ENCODE data around the gene ELK3.

The ELK3 gene

DNA sequence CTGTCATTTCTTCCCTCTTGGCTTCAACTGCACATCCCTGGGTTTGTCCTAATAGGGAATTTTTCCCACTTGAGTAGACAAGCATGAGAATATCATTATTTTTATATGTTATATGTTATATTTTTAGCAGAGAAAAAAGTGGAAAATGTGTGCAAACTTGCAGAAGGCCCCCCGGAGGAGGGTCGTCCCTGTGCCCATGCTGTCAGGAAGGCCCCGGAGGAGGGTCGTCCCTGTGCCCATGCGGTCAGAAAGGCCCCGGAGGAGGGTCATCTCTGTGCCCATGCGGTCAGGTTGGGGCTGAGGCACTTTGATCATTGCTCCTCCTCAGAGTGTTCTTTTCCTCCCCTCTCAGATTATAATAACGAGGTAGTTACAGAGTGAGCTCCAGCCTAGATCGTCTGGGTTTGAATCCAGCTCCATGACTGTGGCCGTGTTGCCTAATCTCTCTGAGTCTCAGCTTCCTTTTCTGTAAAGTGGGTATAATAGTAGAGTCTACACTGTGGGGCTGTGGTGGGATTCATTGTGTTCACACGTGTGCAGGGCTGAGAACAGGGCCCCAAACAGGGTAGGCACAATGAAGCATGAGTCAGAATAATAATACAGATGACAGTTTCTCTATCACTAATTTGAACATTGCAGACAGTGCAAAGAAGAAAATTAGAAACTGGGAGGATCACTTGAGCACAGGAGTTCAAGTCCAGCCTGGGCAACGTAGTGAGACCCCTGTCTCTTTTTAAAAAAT, 33.4 kb downstream of the ELK3 start:
- H3K9me3 ChIP-seq (ENCODE audit: control insufficient read depth, insufficient read depth, low read depth, low read length), result no peaks in the 10 kb centered on the region
- ChIA-PET POLR2A (no interaction called here), CTCF (interaction anchor here (0.6 kb wide), 1 partner anchor 13 kb away, joined by 5 read pairs; no protein-coding TSS in a partner anchor)
- H3K36me3 ChIP-seq (ENCODE audit: control insufficient read depth in 2 of 2, insufficient read depth in 1 of 2, low read length in 2 of 2), result peaks cover 0 to 11% of the 10 kb centered on the region in 2 experiments; a peak in 1 of 3 replicates
- TF ChIP-seq ZNF596 (tag by site-specific recombination; IDR thresholded peaks at IDR 0.05), result no peak
- TF ChIP-seq ZNF510 (tag by site-specific recombination; IDR thresholded peaks at IDR 0.05; ENCODE audit: insufficient replicate concordance), result no peak
- no peak for TF ChIP-seq ZNF791 (tag by site-specific recombination; IDR thresholded peaks at IDR 0.05)
- TF ChIP-seq ZNF560 (tag by site-specific recombination; IDR thresholded peaks at IDR 0.05; ENCODE audit: borderline replicate concordance), result no peak
- TF ChIP-seq ZNF549 (tag by site-specific recombination; IDR thresholded peaks at IDR 0.05), result no peak
- TF ChIP-seq ZNF221 (tag by site-specific recombination; IDR thresholded peaks at IDR 0.05; ENCODE audit: borderline replicate concordance), result no peak
- no peak for TF ChIP-seq ZNF24 (tag by site-specific recombination; IDR thresholded peaks at IDR 0.05)
- TF ChIP-seq ZNF341 (tag by site-specific recombination; IDR thresholded peaks at IDR 0.05; ENCODE audit: low read depth), result no peak
- TF ChIP-seq ZNF266 (tag by site-specific recombination; IDR thresholded peaks at IDR 0.05; ENCODE audit: low read depth), result no peak
- TF ChIP-seq, protein P1, sequence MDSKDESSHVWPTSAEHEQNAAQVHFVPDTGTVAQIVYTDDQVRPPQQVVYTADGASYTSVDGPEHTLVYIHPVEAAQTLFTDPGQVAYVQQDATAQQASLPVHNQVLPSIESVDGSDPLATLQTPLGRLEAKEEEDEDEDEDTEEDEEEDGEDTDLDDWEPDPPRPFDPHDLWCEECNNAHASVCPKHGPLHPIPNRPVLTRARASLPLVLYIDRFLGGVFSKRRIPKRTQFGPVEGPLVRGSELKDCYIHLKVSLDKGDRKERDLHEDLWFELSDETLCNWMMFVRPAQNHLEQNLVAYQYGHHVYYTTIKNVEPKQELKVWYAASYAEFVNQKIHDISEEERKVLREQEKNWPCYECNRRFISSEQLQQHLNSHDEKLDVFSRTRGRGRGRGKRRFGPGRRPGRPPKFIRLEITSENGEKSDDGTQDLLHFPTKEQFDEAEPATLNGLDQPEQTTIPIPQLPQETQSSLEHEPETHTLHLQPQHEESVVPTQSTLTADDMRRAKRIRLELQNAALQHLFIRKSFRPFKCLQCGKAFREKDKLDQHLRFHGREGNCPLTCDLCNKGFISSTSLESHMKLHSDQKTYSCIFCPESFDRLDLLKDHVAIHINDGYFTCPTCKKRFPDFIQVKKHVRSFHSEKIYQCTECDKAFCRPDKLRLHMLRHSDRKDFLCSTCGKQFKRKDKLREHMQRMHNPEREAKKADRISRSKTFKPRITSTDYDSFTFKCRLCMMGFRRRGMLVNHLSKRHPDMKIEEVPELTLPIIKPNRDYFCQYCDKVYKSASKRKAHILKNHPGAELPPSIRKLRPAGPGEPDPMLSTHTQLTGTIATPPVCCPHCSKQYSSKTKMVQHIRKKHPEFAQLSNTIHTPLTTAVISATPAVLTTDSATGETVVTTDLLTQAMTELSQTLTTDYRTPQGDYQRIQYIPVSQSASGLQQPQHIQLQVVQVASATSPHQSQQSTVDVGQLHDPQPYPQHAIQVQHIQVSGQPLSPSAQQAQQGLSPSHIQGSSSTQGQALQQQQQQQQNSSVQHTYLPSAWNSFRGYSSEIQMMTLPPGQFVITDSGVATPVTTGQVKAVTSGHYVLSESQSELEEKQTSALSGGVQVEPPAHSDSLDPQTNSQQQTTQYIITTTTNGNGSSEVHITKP (tag by site-specific recombination; IDR thresholded peaks at IDR 0.05), result no peak
- no peak for TF ChIP-seq ZNF239 (tag by site-specific recombination; IDR thresholded peaks at IDR 0.05)
- no peak for TF ChIP-seq PRDM1 (tag by site-specific recombination; IDR thresholded peaks at IDR 0.05)
- no peak for TF ChIP-seq ZNF777 (tag by site-specific recombination; IDR thresholded peaks at IDR 0.05; ENCODE audit: borderline replicate concordance)
- TF ChIP-seq, protein P2, sequence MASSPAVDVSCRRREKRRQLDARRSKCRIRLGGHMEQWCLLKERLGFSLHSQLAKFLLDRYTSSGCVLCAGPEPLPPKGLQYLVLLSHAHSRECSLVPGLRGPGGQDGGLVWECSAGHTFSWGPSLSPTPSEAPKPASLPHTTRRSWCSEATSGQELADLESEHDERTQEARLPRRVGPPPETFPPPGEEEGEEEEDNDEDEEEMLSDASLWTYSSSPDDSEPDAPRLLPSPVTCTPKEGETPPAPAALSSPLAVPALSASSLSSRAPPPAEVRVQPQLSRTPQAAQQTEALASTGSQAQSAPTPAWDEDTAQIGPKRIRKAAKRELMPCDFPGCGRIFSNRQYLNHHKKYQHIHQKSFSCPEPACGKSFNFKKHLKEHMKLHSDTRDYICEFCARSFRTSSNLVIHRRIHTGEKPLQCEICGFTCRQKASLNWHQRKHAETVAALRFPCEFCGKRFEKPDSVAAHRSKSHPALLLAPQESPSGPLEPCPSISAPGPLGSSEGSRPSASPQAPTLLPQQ (tag by site-specific recombination; IDR thresholded peaks at IDR 0.05), result no peak
- no peak for TF ChIP-seq ZBTB1 (tag by site-specific recombination; IDR thresholded peaks at IDR 0.05)
- TF ChIP-seq ZBTB8A (tag by site-specific recombination; IDR thresholded peaks at IDR 0.05), result no peak
- no peak for TF ChIP-seq WT1 (tag by site-specific recombination; IDR thresholded peaks at IDR 0.05)
- TF ChIP-seq, protein P3, sequence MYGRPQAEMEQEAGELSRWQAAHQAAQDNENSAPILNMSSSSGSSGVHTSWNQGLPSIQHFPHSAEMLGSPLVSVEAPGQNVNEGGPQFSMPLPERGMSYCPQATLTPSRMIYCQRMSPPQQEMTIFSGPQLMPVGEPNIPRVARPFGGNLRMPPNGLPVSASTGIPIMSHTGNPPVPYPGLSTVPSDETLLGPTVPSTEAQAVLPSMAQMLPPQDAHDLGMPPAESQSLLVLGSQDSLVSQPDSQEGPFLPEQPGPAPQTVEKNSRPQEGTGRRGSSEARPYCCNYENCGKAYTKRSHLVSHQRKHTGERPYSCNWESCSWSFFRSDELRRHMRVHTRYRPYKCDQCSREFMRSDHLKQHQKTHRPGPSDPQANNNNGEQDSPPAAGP (tag by site-specific recombination; IDR thresholded peaks at IDR 0.05), result no peak
- no peak for TF ChIP-seq ZNF548 (tag by site-specific recombination; IDR thresholded peaks at IDR 0.05)
- TF ChIP-seq BCL11B (tag by site-specific recombination; IDR thresholded peaks at IDR 0.05; ENCODE audit: low read depth), result no peak
- H3K4me1 ChIP-seq (ENCODE audit: control insufficient read depth, insufficient read depth, low read length), result no peaks in the 10 kb centered on the region
- H3K4me3 ChIP-seq (ENCODE audit: low read depth, low read length), result no peak overlapping the region
- no peak overlapping the region for H3K27ac ChIP-seq (ENCODE audit: extremely low read depth, low read depth, low read length)

Measured in HEK293 (cell line).